ENCODE data around the gene GREB1.

GREB1 gene

DNA sequence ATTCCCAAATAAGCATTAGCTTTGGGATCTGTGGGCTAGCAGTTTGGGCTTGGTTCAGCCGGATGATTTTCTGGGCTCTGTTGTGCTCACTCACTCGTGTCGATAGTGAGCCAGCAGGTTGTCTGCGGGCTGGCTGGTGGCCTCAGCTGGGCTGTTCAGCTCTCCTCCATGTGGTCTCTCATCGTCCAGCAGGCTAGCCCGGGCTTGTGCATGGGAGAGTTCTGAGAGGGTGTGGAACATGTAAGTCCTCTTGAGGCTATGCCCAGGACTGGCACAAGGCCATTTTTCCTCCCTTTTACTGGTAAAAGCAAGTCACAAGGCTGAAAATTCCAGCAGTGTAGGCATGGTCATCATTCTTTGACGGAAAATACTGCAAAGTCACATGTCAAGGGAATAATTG lies 97.6 kb downstream of the GREB1 start:
- no peak overlapping the region for H3K9ac ChIP-seq (ENCODE audit: low read length)
- no peaks in the 10 kb centered on the region for H3K4me1 ChIP-seq (ENCODE audit: insufficient read depth, low read length, severe bottlenecking)
- H3K9me2 ChIP-seq (ENCODE audit: low read depth, low read length): no peaks in the 10 kb centered on the region
- H3K36me3 ChIP-seq (ENCODE audit: insufficient read depth, low read length): peaks cover 11% of the 10 kb centered on the region
- no peak overlapping the region for H3K4me3 ChIP-seq (ENCODE audit: low read depth, low read length, poor library complexity, severe bottlenecking)
- peaks cover 6% of the 10 kb centered on the region; the same call in 1 of the 2 replicates for H3K9me3 ChIP-seq (ENCODE audit: low read length)
- TF ChIP-seq, protein P1, sequence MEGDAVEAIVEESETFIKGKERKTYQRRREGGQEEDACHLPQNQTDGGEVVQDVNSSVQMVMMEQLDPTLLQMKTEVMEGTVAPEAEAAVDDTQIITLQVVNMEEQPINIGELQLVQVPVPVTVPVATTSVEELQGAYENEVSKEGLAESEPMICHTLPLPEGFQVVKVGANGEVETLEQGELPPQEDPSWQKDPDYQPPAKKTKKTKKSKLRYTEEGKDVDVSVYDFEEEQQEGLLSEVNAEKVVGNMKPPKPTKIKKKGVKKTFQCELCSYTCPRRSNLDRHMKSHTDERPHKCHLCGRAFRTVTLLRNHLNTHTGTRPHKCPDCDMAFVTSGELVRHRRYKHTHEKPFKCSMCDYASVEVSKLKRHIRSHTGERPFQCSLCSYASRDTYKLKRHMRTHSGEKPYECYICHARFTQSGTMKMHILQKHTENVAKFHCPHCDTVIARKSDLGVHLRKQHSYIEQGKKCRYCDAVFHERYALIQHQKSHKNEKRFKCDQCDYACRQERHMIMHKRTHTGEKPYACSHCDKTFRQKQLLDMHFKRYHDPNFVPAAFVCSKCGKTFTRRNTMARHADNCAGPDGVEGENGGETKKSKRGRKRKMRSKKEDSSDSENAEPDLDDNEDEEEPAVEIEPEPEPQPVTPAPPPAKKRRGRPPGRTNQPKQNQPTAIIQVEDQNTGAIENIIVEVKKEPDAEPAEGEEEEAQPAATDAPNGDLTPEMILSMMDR (IDR thresholded peaks at IDR 0.05; ENCODE audit: low read length): no peak
- TF ChIP-seq EZH2 (IDR thresholded peaks at IDR 0.05; ENCODE audit: borderline replicate concordance, low read length): no peak
- no peak overlapping the region for H3K27ac ChIP-seq (ENCODE audit: low read depth, low read length, poor library complexity, severe bottlenecking)
- no peaks in the 10 kb centered on the region for H3K79me2 ChIP-seq (ENCODE audit: insufficient read depth, low read length)
- no peaks in the 10 kb centered on the region for H4K20me1 ChIP-seq (ENCODE audit: insufficient read depth, low read length)
- H3F3A ChIP-seq (ENCODE audit: insufficient read depth, low read length): no peaks in the 10 kb centered on the region
- H2AFZ ChIP-seq (ENCODE audit: low read length): no peak overlapping the region
- H3K27me3 ChIP-seq (ENCODE audit: insufficient read depth, low read length): no peaks in the 10 kb centered on the region; the same call in 1 of the 2 replicates
- H3K4me2 ChIP-seq (ENCODE audit: low read length): no peak overlapping the region

GRCh38 chr2:11633923-11634478 lies 100.2 kb downstream of the GREB1 start:
- Histone ChIP-seq H3F3A (ENCODE audit: insufficient read depth, low read length) (no peaks in the 10 kb centered on the region), H3K4me1 (ENCODE audit: insufficient read depth, low read length, severe bottlenecking) (no peaks in the 10 kb centered on the region), H3K9me3 (ENCODE audit: low read length) (no peaks in the 10 kb centered on the region), H3K9me2 (ENCODE audit: low read depth, low read length) (no peaks in the 10 kb centered on the region), H3K4me2 (ENCODE audit: low read length) (no peak overlapping the region), H2AFZ (ENCODE audit: low read length) (no peak overlapping the region), H3K36me3 (ENCODE audit: insufficient read depth, low read length) (no peaks in the 10 kb centered on the region), H3K27ac (ENCODE audit: low read depth, low read length, poor library complexity, severe bottlenecking) (no peak overlapping the region), H4K20me1 (ENCODE audit: insufficient read depth, low read length) (no peaks in the 10 kb centered on the region), H3K4me3 (ENCODE audit: low read depth, low read length, poor library complexity, severe bottlenecking) (no peak overlapping the region), H3K27me3 (ENCODE audit: insufficient read depth, low read length) (no peaks in the 10 kb centered on the region), H3K79me2 (ENCODE audit: insufficient read depth, low read length) (no peaks in the 10 kb centered on the region), H3K9ac (ENCODE audit: low read length) (no peak overlapping the region)
- TF ChIP-seq, protein P1 (IDR thresholded peaks at IDR 0.05; ENCODE audit: low read length): no peak
- TF ChIP-seq EZH2 (IDR thresholded peaks at IDR 0.05; ENCODE audit: borderline replicate concordance, low read length): no peak

DNA sequence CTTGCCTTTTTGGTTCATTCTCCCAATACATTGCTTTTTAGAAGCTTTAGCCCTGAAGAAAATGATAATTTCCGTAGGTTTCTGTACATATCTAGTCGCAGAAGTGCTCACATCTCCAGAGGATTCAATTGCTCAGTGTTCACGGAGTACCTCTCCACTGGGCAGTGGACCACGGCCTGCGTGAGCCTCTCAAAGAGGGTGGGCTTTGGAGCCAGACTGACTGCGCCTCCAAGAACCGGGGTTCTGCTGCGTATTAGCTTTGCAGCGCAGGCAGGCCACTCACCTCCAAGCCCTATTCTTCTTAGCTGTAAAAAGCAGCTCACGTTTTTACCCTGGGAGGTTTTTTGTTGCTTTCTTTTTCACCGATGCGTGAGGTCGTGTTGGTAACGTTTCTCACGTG lies 100.7 kb downstream of the GREB1 start:
- no peak overlapping the region for H2AFZ ChIP-seq (ENCODE audit: low read length)
- no peak overlapping the region for H3K9ac ChIP-seq (ENCODE audit: low read length)
- H4K20me1 ChIP-seq (ENCODE audit: insufficient read depth, low read length): no peaks in the 10 kb centered on the region
- H3F3A ChIP-seq (ENCODE audit: insufficient read depth, low read length): no peaks in the 10 kb centered on the region
- TF ChIP-seq, protein P1 (IDR thresholded peaks at IDR 0.05; ENCODE audit: low read length): no peak
- TF ChIP-seq EZH2 (IDR thresholded peaks at IDR 0.05; ENCODE audit: borderline replicate concordance, low read length): no peak
- no peak overlapping the region for H3K4me3 ChIP-seq (ENCODE audit: low read depth, low read length, poor library complexity, severe bottlenecking)
- H3K79me2 ChIP-seq (ENCODE audit: insufficient read depth, low read length): no peaks in the 10 kb centered on the region
- H3K9me3 ChIP-seq (ENCODE audit: low read length): no peaks in the 10 kb centered on the region
- H3K4me1 ChIP-seq (ENCODE audit: insufficient read depth, low read length, severe bottlenecking): no peaks in the 10 kb centered on the region
- no peak overlapping the region for H3K4me2 ChIP-seq (ENCODE audit: low read length)
- no peaks in the 10 kb centered on the region for H3K9me2 ChIP-seq (ENCODE audit: low read depth, low read length)
- no peaks in the 10 kb centered on the region for H3K36me3 ChIP-seq (ENCODE audit: insufficient read depth, low read length)
- H3K27ac ChIP-seq (ENCODE audit: low read depth, low read length, poor library complexity, severe bottlenecking): no peak overlapping the region
- no peaks in the 10 kb centered on the region for H3K27me3 ChIP-seq (ENCODE audit: insufficient read depth, low read length)
